ENCODE data around the gene PRPF38B.
A peak's percentile ranks its signal among the peaks of the same experiment; 100 is the strongest.

PRPF38B gene

DNA sequence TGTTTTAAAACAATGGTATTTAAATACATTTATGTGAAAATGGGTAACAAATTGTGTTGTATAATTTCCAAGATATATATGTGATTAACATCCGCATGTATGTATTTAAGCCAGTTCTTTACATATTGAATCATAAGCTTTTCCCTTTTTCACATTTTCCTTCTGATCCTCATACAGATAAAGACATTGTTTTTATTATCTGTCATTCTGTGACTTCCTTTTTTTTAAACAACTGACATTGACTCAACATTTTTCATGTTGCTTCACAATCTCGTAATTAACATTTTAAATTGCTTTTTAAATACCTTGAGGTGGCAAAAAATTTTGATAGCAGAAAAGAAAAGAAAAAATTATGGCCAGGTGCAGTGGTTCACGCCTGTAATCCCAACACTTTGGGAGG lies 55.8 kb downstream of the PRPF38B start:
- no peak for DNase-seq (ENCODE audit: low spot score)
- peak overlapping the region; percentile 97 for H3K4me3 ChIP-seq
- TF ChIP-seq, protein P1, sequence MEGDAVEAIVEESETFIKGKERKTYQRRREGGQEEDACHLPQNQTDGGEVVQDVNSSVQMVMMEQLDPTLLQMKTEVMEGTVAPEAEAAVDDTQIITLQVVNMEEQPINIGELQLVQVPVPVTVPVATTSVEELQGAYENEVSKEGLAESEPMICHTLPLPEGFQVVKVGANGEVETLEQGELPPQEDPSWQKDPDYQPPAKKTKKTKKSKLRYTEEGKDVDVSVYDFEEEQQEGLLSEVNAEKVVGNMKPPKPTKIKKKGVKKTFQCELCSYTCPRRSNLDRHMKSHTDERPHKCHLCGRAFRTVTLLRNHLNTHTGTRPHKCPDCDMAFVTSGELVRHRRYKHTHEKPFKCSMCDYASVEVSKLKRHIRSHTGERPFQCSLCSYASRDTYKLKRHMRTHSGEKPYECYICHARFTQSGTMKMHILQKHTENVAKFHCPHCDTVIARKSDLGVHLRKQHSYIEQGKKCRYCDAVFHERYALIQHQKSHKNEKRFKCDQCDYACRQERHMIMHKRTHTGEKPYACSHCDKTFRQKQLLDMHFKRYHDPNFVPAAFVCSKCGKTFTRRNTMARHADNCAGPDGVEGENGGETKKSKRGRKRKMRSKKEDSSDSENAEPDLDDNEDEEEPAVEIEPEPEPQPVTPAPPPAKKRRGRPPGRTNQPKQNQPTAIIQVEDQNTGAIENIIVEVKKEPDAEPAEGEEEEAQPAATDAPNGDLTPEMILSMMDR (IDR thresholded peaks at IDR 0.05) = no peak
- H3K27ac ChIP-seq = peak overlapping the region; percentile 98 to 100

DNA sequence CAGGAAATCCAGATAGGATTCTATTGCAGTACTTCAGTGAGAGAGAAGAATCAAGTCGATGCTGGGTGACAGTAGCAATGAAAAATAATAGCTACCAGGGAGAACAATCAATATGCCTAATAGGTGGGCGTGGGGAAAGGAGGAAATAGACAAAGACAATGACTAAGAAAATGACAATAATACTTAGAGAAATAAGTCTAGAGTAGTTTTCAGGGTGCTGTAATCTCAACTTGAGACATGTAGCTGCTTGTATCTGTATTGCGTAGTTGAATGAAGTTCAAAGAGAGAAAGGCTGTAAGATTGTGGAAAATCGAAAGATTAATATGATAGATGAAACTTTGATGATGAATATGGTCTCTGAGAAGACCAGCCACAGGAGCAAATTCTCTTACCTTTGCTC lies 57.0 kb downstream of the PRPF38B start:
- Histone ChIP-seq H3K27ac (no peak overlapping the region), H3K4me3 (no peak overlapping the region)
- no peak for DNase-seq (ENCODE audit: low spot score)
- TF ChIP-seq, protein P1 (IDR thresholded peaks at IDR 0.05) = no peak

GRCh38 chr1:108750476-108751181 lies 58.5 kb downstream of the PRPF38B start:
- no peak for DNase-seq (ENCODE audit: low spot score)
- TF ChIP-seq, protein P1 (IDR thresholded peaks at IDR 0.05) = no peak
- no peak overlapping the region for H3K4me3 ChIP-seq
- H3K27ac ChIP-seq = no peak overlapping the region
